OCI-LY1 (cell line): Measurements from ENCODE around the gene ST8SIA6.

ENCODE experiments used
- H2AFZ ChIP-seq: fragments of 200-600 bp; sonication (generic), shearing (Covaris generic); 2 replicates; pipeline ENCODE4 v1.6.0; 2014; ENCODE audit warnings: antibody characterized with exemption, mild to moderate bottlenecking, low read length
- H3F3A ChIP-seq: fragments of 200-600 bp; sonication (generic), shearing (Covaris generic); 2 replicates; pipeline ENCODE4 v1.6.0; 2014; ENCODE audit warnings: mild to moderate bottlenecking, antibody characterized with exemption, low read length, moderate library complexity; ENCODE audit not compliant: insufficient read depth
- H3K27ac ChIP-seq: fragments of 200-600 bp; sonication (generic); 2 replicates; pipeline ENCODE4 v1.5.1; 2014; ENCODE audit warnings: low read length, mixed run types, mild to moderate bottlenecking, low read depth; ENCODE audit not compliant: poor library complexity, severe bottlenecking
- H3K27me3 ChIP-seq: fragments of 200-600 bp; sonication (generic); 2 replicates; pipeline ENCODE4 v1.6.0; 2014; ENCODE audit warnings: antibody characterized with exemption, mild to moderate bottlenecking, low read length, moderate library complexity; ENCODE audit not compliant: insufficient read depth
- H3K36me3 ChIP-seq: fragments of 200-600 bp; sonication (generic); 2 replicates; pipeline ENCODE4 v1.6.1; 2014; ENCODE audit warnings: mild to moderate bottlenecking, antibody characterized with exemption, low read length, moderate library complexity, mixed read lengths; ENCODE audit not compliant: insufficient read depth
- H3K4me1 ChIP-seq: fragments of 200-600 bp; sonication (generic); 2 replicates; pipeline ENCODE4 v1.5.1; 2014; ENCODE audit warnings: mild to moderate bottlenecking, low read length, moderate library complexity; ENCODE audit not compliant: insufficient read depth, severe bottlenecking
- H3K4me2 ChIP-seq: fragments of 200-600 bp; sonication (generic), shearing (Covaris generic); 2 replicates; pipeline ENCODE4 v1.6.1; 2014; ENCODE audit warnings: low read length
- H3K4me3 ChIP-seq: fragments of 200-600 bp; sonication (generic); 2 replicates; pipeline ENCODE4 v1.5.1; 2014; ENCODE audit warnings: low read length, low read depth, mild to moderate bottlenecking, mixed read lengths; ENCODE audit not compliant: poor library complexity, severe bottlenecking
- H3K79me2 ChIP-seq: fragments of 200-600 bp; shearing (Covaris generic); 2 replicates; pipeline ENCODE4 v1.6.1; 2016; ENCODE audit warnings: mixed run types, low read length, mixed read lengths; ENCODE audit not compliant: insufficient read depth
- H3K9ac ChIP-seq: fragments of 200-600 bp; sonication (generic), shearing (Covaris generic); 2 replicates; pipeline ENCODE4 v1.6.1; 2014; ENCODE audit warnings: mild to moderate bottlenecking, low read length, mixed read lengths
- H3K9me2 ChIP-seq: fragments of 200-600 bp; sonication (generic), shearing (Covaris generic); 2 replicates; pipeline ENCODE4 v1.6.1; 2014; ENCODE audit warnings: low read depth, mild to moderate bottlenecking, low read length, mixed read lengths
- H3K9me3 ChIP-seq: fragments of 200-600 bp; shearing (Covaris generic); 2 replicates; pipeline ENCODE4 v1.6.1; 2014; ENCODE audit warnings: low read length, mixed read lengths
- H4K20me1 ChIP-seq: fragments of 200-600 bp; sonication (generic), shearing (Covaris generic); 2 replicates; pipeline ENCODE4 v1.6.0; 2016; ENCODE audit warnings: mild to moderate bottlenecking, low read length; ENCODE audit not compliant: insufficient read depth
- EZH2 ChIP-seq: fragments of 200-600 bp; sonication (generic), shearing (Covaris generic); IDR thresholded peaks from 2 replicates; pipeline ENCODE4 v1.8.0; 2017; ENCODE audit warnings: borderline replicate concordance, mixed run types, mild to moderate bottlenecking, antibody characterized with exemption, low read length, moderate library complexity, mixed read lengths
- TF ChIP-seq, protein P1 (sequence below): fragments of 200-600 bp; sonication (generic), shearing (Covaris generic); IDR thresholded peaks from 2 replicates; pipeline ENCODE4 v1.5.1; 2017; ENCODE audit warnings: mild to moderate bottlenecking, antibody characterized with exemption, low read length, moderate library complexity, mixed read lengths

Gene ST8SIA6

DNA sequence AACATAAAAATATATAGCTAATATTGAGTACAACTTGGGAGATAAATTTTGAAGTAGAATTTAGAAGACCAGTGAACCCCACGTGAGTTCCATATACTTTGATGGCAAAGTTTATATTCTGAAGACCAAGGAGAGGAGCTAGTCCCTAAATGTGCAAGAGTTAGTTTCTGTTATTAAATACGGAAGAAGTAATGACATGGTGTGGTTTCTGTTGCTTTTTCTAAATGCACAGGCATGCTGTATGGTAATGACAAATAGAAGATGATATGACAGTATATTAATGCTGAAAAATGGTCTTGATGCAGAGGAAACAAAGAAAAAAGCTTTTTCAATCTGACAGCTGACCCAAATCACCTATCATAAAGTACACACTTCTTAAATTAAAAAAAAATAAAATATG lies 101.8 kb downstream of the ST8SIA6 start:
- H3F3A ChIP-seq: no peaks in the 10 kb centered on the region
- no peak overlapping the region for H3K27ac ChIP-seq
- no peak overlapping the region for H2AFZ ChIP-seq

GRCh38 chr10:17351506-17351905 lies 102.9 kb downstream of the ST8SIA6 start:
- no peak overlapping the region for H3K4me2 ChIP-seq
- H3K9me2 ChIP-seq: no peaks in the 10 kb centered on the region
- no peaks in the 10 kb centered on the region for H4K20me1 ChIP-seq
- no peak overlapping the region for H3K27ac ChIP-seq
- H3K79me2 ChIP-seq: no peaks in the 10 kb centered on the region
- 0 out of 2 replicates have a peak, but pooled peaks cover 2% of the 10 kb centered on the region for H3K9me3 ChIP-seq
- no peaks in the 10 kb centered on the region for H3K36me3 ChIP-seq
- H3F3A ChIP-seq: no peaks in the 10 kb centered on the region
- no peaks in the 10 kb centered on the region for H3K4me1 ChIP-seq
- H2AFZ ChIP-seq: no peak overlapping the region
- H3K9ac ChIP-seq: no peak overlapping the region
- TF ChIP-seq, protein P1, sequence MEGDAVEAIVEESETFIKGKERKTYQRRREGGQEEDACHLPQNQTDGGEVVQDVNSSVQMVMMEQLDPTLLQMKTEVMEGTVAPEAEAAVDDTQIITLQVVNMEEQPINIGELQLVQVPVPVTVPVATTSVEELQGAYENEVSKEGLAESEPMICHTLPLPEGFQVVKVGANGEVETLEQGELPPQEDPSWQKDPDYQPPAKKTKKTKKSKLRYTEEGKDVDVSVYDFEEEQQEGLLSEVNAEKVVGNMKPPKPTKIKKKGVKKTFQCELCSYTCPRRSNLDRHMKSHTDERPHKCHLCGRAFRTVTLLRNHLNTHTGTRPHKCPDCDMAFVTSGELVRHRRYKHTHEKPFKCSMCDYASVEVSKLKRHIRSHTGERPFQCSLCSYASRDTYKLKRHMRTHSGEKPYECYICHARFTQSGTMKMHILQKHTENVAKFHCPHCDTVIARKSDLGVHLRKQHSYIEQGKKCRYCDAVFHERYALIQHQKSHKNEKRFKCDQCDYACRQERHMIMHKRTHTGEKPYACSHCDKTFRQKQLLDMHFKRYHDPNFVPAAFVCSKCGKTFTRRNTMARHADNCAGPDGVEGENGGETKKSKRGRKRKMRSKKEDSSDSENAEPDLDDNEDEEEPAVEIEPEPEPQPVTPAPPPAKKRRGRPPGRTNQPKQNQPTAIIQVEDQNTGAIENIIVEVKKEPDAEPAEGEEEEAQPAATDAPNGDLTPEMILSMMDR: no peak
- no peak for TF ChIP-seq EZH2
- H3K27me3 ChIP-seq: no peaks in the 10 kb centered on the region
- no peak overlapping the region for H3K4me3 ChIP-seq

More for the DNA sequence above, 101.8 kb downstream of the ST8SIA6 start:
- TF ChIP-seq EZH2: no peak
- TF ChIP-seq, protein P1: no peak
- no peak overlapping the region for H3K9ac ChIP-seq
- H3K36me3 ChIP-seq: no peaks in the 10 kb centered on the region
- H3K4me3 ChIP-seq: no peak overlapping the region
- no peak overlapping the region for H3K4me2 ChIP-seq
- no peaks in the 10 kb centered on the region for H3K27me3 ChIP-seq
- 0 out of 2 replicates have a peak, but pooled peaks cover 2% of the 10 kb centered on the region for H3K9me3 ChIP-seq
- H3K9me2 ChIP-seq: no peaks in the 10 kb centered on the region
- H3K79me2 ChIP-seq: no peaks in the 10 kb centered on the region
- H4K20me1 ChIP-seq: no peaks in the 10 kb centered on the region
- no peaks in the 10 kb centered on the region for H3K4me1 ChIP-seq

DNA sequence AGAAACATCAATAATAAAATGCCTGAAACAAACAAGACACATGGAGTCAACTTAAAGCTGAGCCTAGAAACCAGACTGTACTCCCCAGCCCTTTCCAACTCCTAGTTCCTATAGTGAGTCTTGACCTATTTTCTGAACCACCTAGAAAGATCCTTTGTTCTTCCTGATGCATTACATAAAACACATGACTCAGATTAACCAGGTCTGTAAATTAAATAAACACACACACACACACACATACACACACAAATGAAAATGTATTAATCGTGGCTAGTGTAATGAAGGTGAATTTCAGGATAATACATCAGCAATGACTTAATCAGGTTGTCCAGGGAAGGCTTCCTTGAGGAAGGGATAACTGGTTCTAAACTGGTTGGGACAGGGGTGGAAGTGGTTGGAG lies 104.7 kb downstream of the ST8SIA6 start:
- no peak overlapping the region for H3K9ac ChIP-seq
- H3K9me2 ChIP-seq: no peaks in the 10 kb centered on the region
- H4K20me1 ChIP-seq: no peaks in the 10 kb centered on the region
- H3K4me3 ChIP-seq: no peak overlapping the region
- no peak overlapping the region for H3K4me2 ChIP-seq
- H2AFZ ChIP-seq: no peak overlapping the region
- 0 out of 2 replicates have a peak, but pooled peaks cover 2% of the 10 kb centered on the region for H3K9me3 ChIP-seq
- no peaks in the 10 kb centered on the region for H3K27me3 ChIP-seq
- no peak overlapping the region for H3K27ac ChIP-seq
- TF ChIP-seq, protein P1: no peak
- TF ChIP-seq EZH2: no peak
- no peaks in the 10 kb centered on the region for H3K79me2 ChIP-seq
- H3K4me1 ChIP-seq: no peaks in the 10 kb centered on the region
- no peaks in the 10 kb centered on the region for H3F3A ChIP-seq
- no peaks in the 10 kb centered on the region for H3K36me3 ChIP-seq
